Keratinocyte (primary cell): ENCODE data around the gene ARHGEF2. TPM values are rescaled to one million over a fixed set of nuclear protein-coding genes. Genes with fewer than 3 reads are reported as not detected.

Experiments used
- DNase-seq: peaks from one replicate; pipeline ENCODE4 v3.0.0-alpha.2; 2011; ENCODE audit warnings: low read depth, missing footprints, low spot score
- FAIRE-seq: peaks from 2 replicates; lab custom pipeline; 2011; peaks lifted over from hg19 to GRCh38; lab: Jason Lieb, UNC
- H2AFZ ChIP-seq: 2 replicates; pipeline ENCODE4 v1.6.0; 2012; ENCODE audit warnings: low read length, control low read depth, inconsistent platforms; ENCODE audit not compliant: control insufficient read depth
- H3K27ac ChIP-seq: 2 replicates; pipeline ENCODE4 v1.5.1; 2011; ENCODE audit warnings: low read length; ENCODE audit not compliant: control insufficient read depth, insufficient read depth
- H3K27me3 ChIP-seq: 3 replicates; pipeline ENCODE4 v1.6.0; 2011; ENCODE audit warnings: low read length; ENCODE audit not compliant: control insufficient read depth, insufficient read depth; ENCODE audit errors: extremely low read depth
- H3K36me3 ChIP-seq, 2 experiments: 2 replicates in 1 of 2; 3 replicates in 1 of 2; pipeline ENCODE4 v1.5.1; 2011; ENCODE audit warnings: low read length in 2 of 2, mild to moderate bottlenecking in 1 of 2; ENCODE audit not compliant: control insufficient read depth in 2 of 2, insufficient read depth in 2 of 2; ENCODE audit errors: extremely low read depth in 1 of 2
- H3K4me1 ChIP-seq: 3 replicates; pipeline ENCODE4 v1.5.1; 2011; ENCODE audit warnings: low read length; ENCODE audit not compliant: control insufficient read depth, insufficient read depth; ENCODE audit errors: extremely low read depth
- H3K4me2 ChIP-seq: 3 replicates; pipeline ENCODE4 v1.6.0; 2011; ENCODE audit warnings: low read depth, low read length; ENCODE audit not compliant: control insufficient read depth, insufficient read depth; ENCODE audit errors: extremely low read depth
- H3K4me3 ChIP-seq, 3 experiments: fragments of 200-600 bp in 1 of 3; sonication (generic) in 1 of 3; 2 replicates in 2 of 3; 3 replicates in 1 of 3; pipeline ENCODE4 v1.5.1; 2011 to 2016; ENCODE audit warnings: low read length in 3 of 3, mild to moderate bottlenecking in 3 of 3, control low read depth in 2 of 3, inconsistent platforms in 1 of 3, low read depth in 1 of 3, mixed read lengths in 1 of 3, mixed run types in 1 of 3, moderate library complexity in 1 of 3; ENCODE audit not compliant: control insufficient read depth in 2 of 3, insufficient read depth in 2 of 3; ENCODE audit errors: extremely low read depth in 1 of 3
- H3K79me2 ChIP-seq: 2 replicates; pipeline ENCODE4 v1.6.0; 2012; ENCODE audit warnings: low read length; ENCODE audit not compliant: control insufficient read depth, insufficient read depth
- H3K9ac ChIP-seq: 3 replicates; pipeline ENCODE4 v1.6.0; 2011; ENCODE audit warnings: low read length; ENCODE audit not compliant: control insufficient read depth, insufficient read depth; ENCODE audit errors: extremely low read depth
- H3K9me1 ChIP-seq: 3 replicates; pipeline ENCODE4 v1.6.0; 2011; ENCODE audit warnings: low read length; ENCODE audit not compliant: control insufficient read depth, insufficient read depth; ENCODE audit errors: extremely low read depth
- H3K9me3 ChIP-seq: 2 replicates; pipeline ENCODE4 v1.5.1; 2012; ENCODE audit warnings: low read depth, low read length; ENCODE audit not compliant: control insufficient read depth
- H4K20me1 ChIP-seq: 3 replicates; pipeline ENCODE4 v1.6.0; 2011; ENCODE audit warnings: low read length; ENCODE audit not compliant: control insufficient read depth, insufficient read depth; ENCODE audit errors: extremely low read depth
- CTCF ChIP-seq, 3 experiments: IDR thresholded peaks in 1 of 3; conservative IDR thresholded peaks in 1 of 3; optimal IDR thresholded peaks in 1 of 3; 2 replicates in 2 of 3; 3 replicates in 1 of 3; pipeline versions ENCODE3 to v1.5.1; 2011; ENCODE audit warnings: low read length in 3 of 3, mild to moderate bottlenecking in 3 of 3, moderate library complexity in 2 of 3, control low read depth in 1 of 3, inconsistent platforms in 1 of 3; ENCODE audit not compliant: insufficient read depth in 2 of 3; ENCODE audit errors: extremely low read depth in 1 of 3
- EZH2 ChIP-seq: IDR thresholded peaks from one replicate; pipeline ENCODE4 v1.6.1; 2012; ENCODE audit warnings: inconsistent platforms, mild to moderate bottlenecking, low read length, moderate library complexity
- dilution Hi-C: fragments of 300-500 bp; cut with MboI; formaldehyde crosslinking; loops from one replicate; pipeline ENCODE4 v1.7.0; 2020; ENCODE audit warnings: low sequenced_read_pairs; ENCODE audit not compliant: extremely low pct_ligation_motif_present
- polyA plus RNA-seq, 5 experiments: library from polyadenylated mRNA; depleted of rRNA in 3 of 5; stranded (reverse) in 3 of 5; stranded (forward) in 1 of 5; unstranded in 1 of 5; fragments of >200 nt; gene quantifications; 1 replicate in 1 of 5; 2 replicates in 3 of 5; 3 replicates in 1 of 5; pipeline versions ENCODE4 v1.2.1 to v1.2.3, GENCODE V29; 2011 to 2012; ENCODE audit warnings: missing spikeins in 2 of 5, low read depth in 1 of 5, low replicate concordance in 1 of 5

The ARHGEF2 gene
- polyA plus RNA-seq, 1 donor (not counting 4 experiments of a cell fraction or from before 2014, with no cell fraction given): 38.7 TPM

GRCh38 chr1:156014829-156015228, 36.5 kb upstream of the ARHGEF2 start:
- H3K27ac ChIP-seq: no peak overlapping the region
- dilution Hi-C loops: no loop called here
- DNase-seq (no peak), FAIRE-seq (no peak)
- peaks cover 3% of the 10 kb centered on the region for H3K4me1 ChIP-seq
- H3K79me2 ChIP-seq: peaks cover 17% of the 10 kb centered on the region
- no peaks in the 10 kb centered on the region for H3K9me3 ChIP-seq
- H3K9ac ChIP-seq: no peak overlapping the region
- no peak overlapping the region for H3K4me3 ChIP-seq
- no peaks in the 10 kb centered on the region for H4K20me1 ChIP-seq
- H3K4me2 ChIP-seq: no peak overlapping the region
- no peak for TF ChIP-seq CTCF (optimal IDR thresholded peaks at IDR 0.05 in 1 of 3, IDR thresholded peaks at IDR 0.05 in 1 of 3, conservative IDR thresholded peaks at IDR 0.05 in 1 of 3; ENCODE audit: extremely low read depth in 1 of 3, insufficient read depth in 2 of 3, low read length in 3 of 3)
- TF ChIP-seq EZH2: no peak
- no peaks in the 10 kb centered on the region for H3K27me3 ChIP-seq
- peaks cover 24 to 25% of the 10 kb centered on the region in 2 experiments for H3K36me3 ChIP-seq
- no peak overlapping the region for H2AFZ ChIP-seq
- H3K9me1 ChIP-seq: no peaks in the 10 kb centered on the region

- Histone ChIP-seq H3K9ac (no peak overlapping the region), H3K36me3 (peaks cover 25 to 29% of the 10 kb centered on the region in 2 experiments), H3K4me3 (no peak overlapping the region), H3K79me2 (peaks cover 4% of the 10 kb centered on the region), H3K27me3 (no peaks in the 10 kb centered on the region), H2AFZ (no peak overlapping the region), H3K9me3 (no peaks in the 10 kb centered on the region), H3K4me1 (no peaks in the 10 kb centered on the region), H3K9me1 (no peaks in the 10 kb centered on the region), H3K27ac (no peak overlapping the region), H3K4me2 (no peak overlapping the region), H4K20me1 (no peaks in the 10 kb centered on the region)
- dilution Hi-C loops: no loop called here
- no peak for DNase-seq
- TF ChIP-seq CTCF (optimal IDR thresholded peaks at IDR 0.05 in 1 of 3, IDR thresholded peaks at IDR 0.05 in 1 of 3, conservative IDR thresholded peaks at IDR 0.05 in 1 of 3; ENCODE audit: extremely low read depth in 1 of 3, insufficient read depth in 2 of 3, low read length in 3 of 3) (no peak), EZH2 (no peak)
- no peak for FAIRE-seq
These were observed 33.9 kb upstream of the ARHGEF2 start for GRCh38 chr1:156012051-156012817.
